T-helper 1 cell (primary cell): ENCODE results near the gene TRAF3IP3.

Experiments
- DNase-seq, 5 donors: peaks; one replicate each; pipeline ENCODE4 v3.0.0-alpha.2; 2012 to 2020
- total RNA-seq, 4 donors: gene quantifications; one replicate each; lab custom pipeline; 2026; lab: John Stamatoyannopoulos, UW

Gene TRAF3IP3
- total RNA-seq, result 155 to 333 (median 305) reads per million in 4 donors

- peak; percentile 40 to 94 (median 64) for DNase-seq
These were observed at the start of gene TRAF3IP3 for GRCh38 chr1:209755926-209756614. Gene TRAF3IP3, plus strand, starts transcription at chr1:209756053. Its CDS starts 3,987 bp downstream, at chr1:209760040.

- DNase-seq, result no peak
These were observed 49.2 kb upstream of the TRAF3IP3 start for GRCh38 chr1:209706622-209707021.

GRCh38 chr1:209707308-209707707, 48.5 kb upstream of the TRAF3IP3 start:
- no peak for DNase-seq

- no peak for DNase-seq
These were observed 47.6 kb upstream of the TRAF3IP3 start for GRCh38 chr1:209708297-209708696.

GRCh38 chr1:209710093-209710492, 45.8 kb upstream of the TRAF3IP3 start:
- DNase-seq, result peak in 1 of 5 donors; percentile 64

GRCh38 chr1:209710847-209711246, 45.0 kb upstream of the TRAF3IP3 start:
- DNase-seq, result no peak

- DNase-seq, result no peak
These were observed 41.5 kb upstream of the TRAF3IP3 start for GRCh38 chr1:209714338-209714737.

- DNase-seq, result no peak
These were observed 40.5 kb upstream of the TRAF3IP3 start for GRCh38 chr1:209715314-209715713.

- no peak for DNase-seq
These were observed 38.0 kb upstream of the TRAF3IP3 start for GRCh38 chr1:209717818-209718217.

- no peak for DNase-seq
These were observed 35.5 kb upstream of the TRAF3IP3 start for GRCh38 chr1:209720326-209720725.

- DNase-seq, result no peak
These were observed 35.0 kb upstream of the TRAF3IP3 start for GRCh38 chr1:209720826-209721225.

- DNase-seq, result no peak
These were observed 34.5 kb upstream of the TRAF3IP3 start for GRCh38 chr1:209721323-209721722.

- DNase-seq, result no peak
These were observed 32.6 kb upstream of the TRAF3IP3 start for GRCh38 chr1:209723265-209723664.

GRCh38 chr1:209723756-209724693, 31.8 kb upstream of the TRAF3IP3 start:
- DNase-seq, result peak in 1 of 5 donors; percentile 50

GRCh38 chr1:209727286-209727685, 28.6 kb upstream of the TRAF3IP3 start:
- no peak for DNase-seq

- DNase-seq, result no peak
These were observed 28.1 kb upstream of the TRAF3IP3 start for GRCh38 chr1:209727785-209728184.

- no peak for DNase-seq
These were observed 27.4 kb upstream of the TRAF3IP3 start for GRCh38 chr1:209728466-209728865.

- no peak for DNase-seq
These were observed 26.4 kb upstream of the TRAF3IP3 start for GRCh38 chr1:209729436-209729835.

GRCh38 chr1:209732725-209733124, 23.1 kb upstream of the TRAF3IP3 start:
- no peak for DNase-seq

- no peak for DNase-seq
These were observed 22.3 kb upstream of the TRAF3IP3 start for GRCh38 chr1:209733409-209734192.

- no peak for DNase-seq
These were observed 19.2 kb upstream of the TRAF3IP3 start for GRCh38 chr1:209736490-209737117.

- no peak for DNase-seq
These were observed 18.7 kb upstream of the TRAF3IP3 start for GRCh38 chr1:209737118-209737505.
